Measurements from ENCODE around the gene OR52E2. TPM values are rescaled to one million over a fixed set of nuclear protein-coding genes. Genes with fewer than 3 reads are reported as not detected.

The OR52E2 gene
- polyA plus RNA-seq, 3 donors: not detected

DNA sequence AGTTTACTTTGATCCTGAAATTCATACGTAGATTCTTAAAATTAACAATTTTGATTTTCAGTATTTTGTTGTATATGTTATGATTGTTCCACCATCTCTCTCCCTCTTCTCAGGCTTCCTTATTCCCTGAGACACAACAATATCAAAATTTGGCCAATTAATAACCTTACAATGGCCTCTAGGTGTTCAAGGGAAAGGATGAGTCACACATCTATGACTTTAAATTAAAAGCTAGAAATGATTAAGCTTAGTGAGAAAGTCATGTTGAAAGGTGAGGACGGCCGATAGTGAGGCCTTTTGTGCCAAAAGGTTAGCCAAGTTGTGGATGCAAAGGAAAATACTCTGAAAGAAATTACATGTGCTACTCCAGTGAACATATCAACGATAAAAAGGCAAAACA lies 18.6 kb downstream of the OR52E2 start:
- no peaks in the 10 kb centered on the region for H3K27me3 ChIP-seq (ENCODE audit: control insufficient read depth in 2 of 2, insufficient read depth in 2 of 2, low read length in 2 of 2)
- no peaks in the 10 kb centered on the region for H3K36me3 Mint-ChIP-seq
- no CpG with 5 or more reads among the region's 4 CpGs for WGBS (ENCODE audit: insufficient coverage)
- H3K27ac ChIP-seq (ENCODE audit: low read depth in 1 of 2, low read length in 2 of 2): no peak overlapping the region
- intact Hi-C loops (cut with micrococcal nuclease): no loop called here
- peaks cover 0 to 1% (median 0%) of the 10 kb centered on the region in 3 donors for H3K27me3 Mint-ChIP-seq (ENCODE audit: low read depth in 3 of 3)
- H3K4me1 Mint-ChIP-seq: no peaks in the 10 kb centered on the region
- no peak overlapping the region for H3K9ac ChIP-seq (ENCODE audit: insufficient read depth, low read length, poor library complexity, severe bottlenecking)
- H3K4me1 ChIP-seq (ENCODE audit: control insufficient read depth in 1 of 2, insufficient read depth in 2 of 2, low read length in 2 of 2): no peaks in the 10 kb centered on the region
- no peaks in the 10 kb centered on the region for H3K36me3 ChIP-seq (replicated peaks in 1 of 2; ENCODE audit: control insufficient read depth in 1 of 2, insufficient read depth in 2 of 2, low read length in 2 of 2)
- H3K4me2 ChIP-seq (replicated peaks; ENCODE audit: extremely low read depth, low read length, poor library complexity, severe bottlenecking): no peak overlapping the region
- no peaks in the 10 kb centered on the region for H4K20me1 ChIP-seq (ENCODE audit: insufficient read depth, low read length)
- H3K9me3 ChIP-seq (replicated peaks in 1 of 2; ENCODE audit: control insufficient read depth in 1 of 2, insufficient read depth in 1 of 2, low read length in 2 of 2): no peaks in the 10 kb centered on the region
- H3K4me3 ChIP-seq (replicated peaks in 1 of 3; ENCODE audit: low read depth in 2 of 3, low read length in 3 of 3): no peak overlapping the region
- peaks cover 0 to 3% (median 0%) of the 10 kb centered on the region in 7 donors for H3K9me3 Mint-ChIP-seq
- no peak overlapping the region for H3K4me3 Mint-ChIP-seq
- H3K27ac Mint-ChIP-seq: no peak overlapping the region
- H3K79me2 ChIP-seq (ENCODE audit: insufficient read depth, low read length): no peaks in the 10 kb centered on the region
- DNase-seq: no peak
- TF ChIP-seq, protein P1, sequence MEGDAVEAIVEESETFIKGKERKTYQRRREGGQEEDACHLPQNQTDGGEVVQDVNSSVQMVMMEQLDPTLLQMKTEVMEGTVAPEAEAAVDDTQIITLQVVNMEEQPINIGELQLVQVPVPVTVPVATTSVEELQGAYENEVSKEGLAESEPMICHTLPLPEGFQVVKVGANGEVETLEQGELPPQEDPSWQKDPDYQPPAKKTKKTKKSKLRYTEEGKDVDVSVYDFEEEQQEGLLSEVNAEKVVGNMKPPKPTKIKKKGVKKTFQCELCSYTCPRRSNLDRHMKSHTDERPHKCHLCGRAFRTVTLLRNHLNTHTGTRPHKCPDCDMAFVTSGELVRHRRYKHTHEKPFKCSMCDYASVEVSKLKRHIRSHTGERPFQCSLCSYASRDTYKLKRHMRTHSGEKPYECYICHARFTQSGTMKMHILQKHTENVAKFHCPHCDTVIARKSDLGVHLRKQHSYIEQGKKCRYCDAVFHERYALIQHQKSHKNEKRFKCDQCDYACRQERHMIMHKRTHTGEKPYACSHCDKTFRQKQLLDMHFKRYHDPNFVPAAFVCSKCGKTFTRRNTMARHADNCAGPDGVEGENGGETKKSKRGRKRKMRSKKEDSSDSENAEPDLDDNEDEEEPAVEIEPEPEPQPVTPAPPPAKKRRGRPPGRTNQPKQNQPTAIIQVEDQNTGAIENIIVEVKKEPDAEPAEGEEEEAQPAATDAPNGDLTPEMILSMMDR (IDR thresholded peaks at IDR 0.05): no peak
- no peak overlapping the region for H2AFZ ChIP-seq (ENCODE audit: insufficient read depth, low read depth, low read length, poor library complexity, severe bottlenecking)

DNA sequence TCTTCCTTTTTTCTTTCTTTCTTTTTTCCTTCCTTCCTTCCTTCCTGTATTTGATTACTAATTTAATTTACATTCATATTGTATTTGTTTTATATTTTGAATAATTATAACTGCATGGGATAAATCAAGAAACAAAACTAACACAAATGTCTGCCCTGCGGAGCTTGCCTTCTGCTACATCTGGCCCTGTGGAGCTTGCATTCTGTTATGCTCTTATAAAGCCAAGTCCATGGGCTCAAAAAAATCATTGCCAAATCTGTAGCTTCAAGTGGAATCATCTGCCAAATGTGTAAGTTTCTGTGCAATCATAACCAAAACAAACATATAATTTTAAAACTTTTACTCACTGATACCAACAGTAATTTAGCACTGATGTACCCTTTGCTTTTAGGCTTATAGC lies 21.1 kb downstream of the OR52E2 start:
- Histone ChIP-seq H3K36me3 (replicated peaks in 1 of 2; ENCODE audit: control insufficient read depth in 1 of 2, insufficient read depth in 2 of 2, low read length in 2 of 2) (no peaks in the 10 kb centered on the region), H3K9me3 (replicated peaks in 1 of 2; ENCODE audit: control insufficient read depth in 1 of 2, insufficient read depth in 1 of 2, low read length in 2 of 2) (no peaks in the 10 kb centered on the region), H3K79me2 (ENCODE audit: insufficient read depth, low read length) (no peaks in the 10 kb centered on the region), H3K27me3 (ENCODE audit: control insufficient read depth in 2 of 2, insufficient read depth in 2 of 2, low read length in 2 of 2) (no peaks in the 10 kb centered on the region), H2AFZ (ENCODE audit: insufficient read depth, low read depth, low read length, poor library complexity, severe bottlenecking) (no peak overlapping the region), H4K20me1 (ENCODE audit: insufficient read depth, low read length) (no peaks in the 10 kb centered on the region), H3K4me1 (ENCODE audit: control insufficient read depth in 1 of 2, insufficient read depth in 2 of 2, low read length in 2 of 2) (no peaks in the 10 kb centered on the region), H3K4me3 (replicated peaks in 1 of 3; ENCODE audit: low read depth in 2 of 3, low read length in 3 of 3) (no peak overlapping the region), H3K27ac (ENCODE audit: low read depth in 1 of 2, low read length in 2 of 2) (no peak overlapping the region), H3K4me2 (replicated peaks; ENCODE audit: extremely low read depth, low read length, poor library complexity, severe bottlenecking) (no peak overlapping the region), H3K9ac (ENCODE audit: insufficient read depth, low read length, poor library complexity, severe bottlenecking) (no peak overlapping the region)
- TF ChIP-seq, protein P1 (IDR thresholded peaks at IDR 0.05): no peak
- Mint-ChIP-seq H3K4me3 (no peak overlapping the region), H3K36me3 (no peaks in the 10 kb centered on the region), H3K4me1 (no peaks in the 10 kb centered on the region), H3K27me3 (ENCODE audit: low read depth in 3 of 3) (peaks cover 0 to 1% (median 0%) of the 10 kb centered on the region in 3 donors), H3K9me3 (peaks cover 0 to 3% (median 0%) of the 10 kb centered on the region in 7 donors), H3K27ac (no peak overlapping the region)
- no peak for DNase-seq
- 89% methylated on average over 1 of the region's 1 CpG for WGBS (ENCODE audit: insufficient coverage)
- intact Hi-C loops (cut with micrococcal nuclease): no loop called here

All from CD14-positive monocyte (primary cell).